Right forelimb (tissue), 1 donor: Measurements from ENCODE around the gene MGLL.
A peak's percentile ranks its signal among the peaks of the same experiment; 100 is the strongest.

ENCODE experiments used
- DNase-seq: peaks from one replicate; pipeline ENCODE4 v3.0.0-alpha.2; 2018

MGLL gene

DNA sequence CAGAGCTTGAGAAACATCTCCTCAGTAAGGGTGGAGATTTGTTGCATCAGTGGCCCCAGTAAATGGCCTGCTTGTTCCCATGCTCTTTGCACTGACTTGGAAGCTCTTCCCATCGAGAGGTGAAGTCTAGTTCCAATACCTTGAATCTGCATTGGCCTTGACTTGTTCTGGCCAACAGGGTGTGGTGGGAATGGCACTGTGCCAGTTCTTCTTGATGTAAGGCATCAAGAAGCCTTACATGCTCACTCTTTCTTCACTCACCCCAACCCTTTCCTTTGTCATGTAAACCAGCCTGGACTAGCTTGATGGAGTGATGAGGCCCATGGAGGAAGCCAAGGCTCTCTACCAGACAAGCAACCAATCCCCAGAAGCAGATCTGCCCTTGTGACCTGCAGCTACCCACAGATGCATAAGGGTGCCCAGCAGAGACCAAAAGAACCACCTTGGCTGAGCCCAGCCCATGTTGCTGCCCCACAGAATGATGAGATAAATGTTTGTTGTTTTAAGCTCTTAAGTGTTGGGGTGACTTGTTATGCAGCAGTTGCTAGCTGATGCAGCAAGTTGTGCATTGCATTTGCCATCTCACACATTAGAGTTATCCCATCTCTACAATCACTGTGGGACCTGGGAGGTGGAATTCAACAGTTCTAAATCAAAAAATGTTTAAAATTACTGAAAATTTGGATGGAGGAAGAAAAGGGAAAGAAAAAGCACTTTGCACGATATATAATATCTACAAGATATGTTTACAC lies 11.1 kb upstream of the MGLL start:
- no peak for DNase-seq

DNA sequence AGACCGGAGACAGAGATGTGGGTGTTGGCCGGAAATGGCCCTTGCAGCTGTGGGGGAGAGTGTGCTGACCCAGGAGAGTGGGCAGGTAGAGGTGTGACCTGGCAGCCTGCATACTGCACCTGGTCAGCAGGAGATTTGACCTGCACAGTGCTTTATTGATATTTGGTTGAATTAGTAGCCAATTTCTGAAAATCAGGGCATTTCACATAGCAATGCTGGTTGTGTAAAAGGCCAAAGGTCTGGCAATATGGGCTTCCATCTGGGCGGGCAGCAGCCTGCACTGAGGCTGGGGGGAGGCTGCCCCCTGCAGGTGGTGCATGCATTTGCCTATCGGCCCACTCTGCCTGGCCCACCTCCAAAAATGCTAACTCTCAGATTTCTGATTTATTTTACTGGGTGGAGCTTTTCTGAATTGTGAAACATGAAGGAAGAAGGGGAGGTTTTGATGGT lies 9.4 kb upstream of the MGLL start:
- DNase-seq: no peak

DNA sequence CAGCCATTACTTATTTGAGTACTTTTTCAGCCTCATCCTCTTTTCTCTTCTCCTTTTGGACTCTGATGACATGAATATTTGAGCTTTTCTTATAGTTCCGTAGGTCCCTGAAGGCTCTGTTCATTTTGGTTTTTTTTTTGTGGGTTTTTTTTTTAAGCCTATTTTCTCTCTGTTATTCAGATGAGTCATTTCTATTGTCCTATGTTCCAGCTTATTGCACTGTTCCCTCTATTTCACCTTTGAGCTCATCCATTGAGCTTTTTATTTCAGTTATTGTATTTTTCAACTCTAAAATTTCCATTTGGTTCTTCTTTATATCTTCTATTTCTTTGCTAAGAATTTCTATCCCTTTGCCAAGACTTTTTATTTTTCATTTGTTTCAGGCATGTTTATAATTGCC lies 7.2 kb upstream of the MGLL start:
- no peak for DNase-seq

DNA sequence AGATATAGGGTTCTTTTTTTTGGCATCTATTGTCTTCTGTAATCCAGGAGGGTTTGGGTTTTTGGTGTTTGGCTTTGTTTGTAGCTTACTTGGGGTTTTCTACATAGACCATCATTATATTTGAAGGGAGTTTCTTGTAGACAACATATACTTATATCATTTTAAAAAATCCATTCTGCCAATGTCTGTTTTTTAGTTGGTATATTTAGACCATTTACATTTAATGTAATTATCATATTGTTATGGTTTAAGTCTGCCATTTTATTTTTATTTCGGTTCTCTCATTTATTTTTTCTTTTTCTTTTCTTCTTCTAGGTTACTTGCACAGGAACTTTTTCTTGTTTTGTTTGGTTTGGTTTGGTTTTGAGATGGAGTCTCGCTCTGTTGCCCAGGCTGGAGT lies 5.5 kb upstream of the MGLL start:
- no peak for DNase-seq

DNA sequence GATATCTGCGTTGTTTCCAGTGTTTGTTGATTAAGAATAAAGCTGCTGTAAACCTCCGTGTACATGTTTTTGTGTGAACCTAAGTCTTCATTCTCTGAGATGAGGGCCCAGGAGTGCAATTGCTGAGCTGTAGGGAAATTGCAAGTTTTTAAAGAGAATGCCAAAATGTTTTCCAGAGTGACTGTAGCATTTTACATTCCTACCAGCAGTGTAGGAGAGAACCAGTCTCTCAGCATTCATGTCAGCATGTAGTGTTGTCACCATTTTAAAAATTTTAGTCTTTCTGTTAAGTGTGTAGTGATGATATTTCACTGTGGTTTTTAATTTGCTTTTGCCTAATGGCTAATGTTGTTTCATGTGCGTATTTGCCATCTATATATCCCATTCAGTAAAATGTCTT lies 3.4 kb upstream of the MGLL start:
- DNase-seq: no peak

DNA sequence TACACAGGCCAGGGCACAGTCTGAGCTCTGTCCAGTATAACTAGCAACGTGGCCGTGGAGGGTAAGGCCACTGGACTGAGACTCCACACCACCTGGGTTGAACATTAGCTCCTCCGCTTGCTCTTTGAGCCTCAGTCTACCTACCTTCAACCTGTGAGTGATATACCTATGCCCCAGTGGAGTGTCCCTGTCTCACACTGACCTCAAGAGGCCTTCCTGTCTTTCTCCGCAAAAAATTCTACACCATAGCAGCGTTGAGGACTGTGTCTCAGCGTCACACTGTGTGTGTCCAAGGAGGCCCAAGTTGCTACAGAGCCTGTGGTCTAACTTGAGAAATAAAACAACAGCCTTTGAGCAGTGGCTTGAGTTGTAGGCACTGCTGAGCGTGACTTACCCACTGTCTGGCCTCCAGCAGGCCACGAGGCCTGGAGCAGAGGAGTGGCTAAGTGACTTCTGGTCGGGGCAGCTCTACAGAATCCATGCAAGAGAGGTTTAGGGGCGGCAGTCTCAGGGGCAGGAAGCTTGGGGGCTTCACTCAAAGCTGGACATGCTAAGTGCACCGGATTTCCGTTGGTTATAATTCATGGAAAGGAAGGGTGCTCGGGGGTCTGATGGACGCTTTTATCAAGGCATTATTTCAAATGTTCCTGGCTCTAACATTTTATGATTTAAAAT lies 2.0 kb upstream of the MGLL start:
- DNase-seq: no peak

DNA sequence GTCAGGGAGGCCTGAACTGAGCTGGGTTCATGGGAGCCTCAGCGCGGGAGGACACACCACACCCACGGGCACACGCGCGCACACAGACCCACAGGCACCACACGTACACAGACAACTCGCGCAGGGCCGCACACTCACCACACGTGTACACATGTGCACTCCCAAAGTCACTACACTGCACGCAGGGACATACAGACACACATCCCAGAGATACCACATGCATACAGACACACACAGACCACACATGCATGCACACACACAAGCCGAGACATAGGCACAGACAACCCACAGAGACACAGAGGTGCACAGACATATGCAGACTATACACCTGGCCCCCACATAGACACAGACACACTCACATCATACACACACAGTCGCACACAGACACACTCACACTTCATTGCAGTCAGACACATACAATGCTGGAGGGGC lies 1.1 kb upstream of the MGLL start:
- DNase-seq: peak; percentile 67

DNA sequence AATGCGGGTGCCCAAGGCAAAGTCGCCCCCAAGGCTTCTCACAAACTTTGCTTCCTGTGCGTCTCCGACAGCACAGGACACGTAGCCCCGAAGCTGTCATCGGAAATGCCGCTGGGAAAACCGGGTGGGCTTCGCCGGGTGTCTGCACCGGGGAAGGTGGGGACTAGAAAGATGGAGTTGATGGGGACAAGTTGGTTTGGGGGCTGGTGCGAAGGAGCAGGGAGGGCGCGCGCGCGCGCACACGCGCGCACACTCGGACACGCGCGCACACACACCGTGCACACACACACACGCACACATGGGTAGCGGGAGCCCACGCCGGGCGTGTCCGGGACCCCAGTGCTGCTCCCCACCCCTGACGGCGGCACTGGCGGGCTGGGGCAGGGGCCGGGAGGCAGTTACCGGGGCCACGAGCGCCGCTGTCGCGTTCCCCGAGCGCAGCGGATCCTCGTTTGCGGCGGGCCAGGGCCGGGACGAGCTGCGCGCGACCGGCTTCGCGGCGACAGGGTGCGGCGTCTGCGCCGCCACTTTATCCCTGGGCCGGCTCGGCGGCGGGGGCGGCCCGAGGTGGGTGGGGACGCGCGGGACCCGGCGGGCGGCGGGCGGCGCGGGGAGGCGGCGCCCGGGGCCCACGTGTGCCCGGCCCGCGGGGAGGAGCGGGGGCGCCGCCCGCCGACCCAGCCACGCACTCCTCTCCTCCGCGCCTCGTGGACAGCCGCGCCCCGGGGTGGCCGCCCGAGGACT lies 539 bp upstream of the MGLL start:
- DNase-seq: peak; percentile 78

DNA sequence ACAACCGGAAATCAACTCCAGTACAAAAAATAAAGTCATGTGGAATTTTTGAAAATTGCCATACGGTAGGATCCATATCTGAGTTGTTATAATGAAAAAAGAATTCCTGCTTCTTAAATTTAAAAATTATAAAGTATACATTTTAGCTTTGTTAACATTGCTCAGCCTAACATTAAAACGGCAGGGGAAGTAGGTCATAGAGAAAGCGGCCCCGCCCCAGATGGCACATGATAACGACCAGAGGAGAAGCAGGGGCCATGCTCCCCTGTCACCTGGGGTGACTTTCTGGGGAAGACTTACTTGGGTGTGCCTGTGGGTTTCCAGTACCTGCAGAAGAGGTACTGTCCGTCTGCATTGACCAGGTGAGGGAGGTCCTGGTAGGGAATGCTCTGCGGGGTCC lies 921 bp downstream of the MGLL start:
- no peak for DNase-seq

DNA sequence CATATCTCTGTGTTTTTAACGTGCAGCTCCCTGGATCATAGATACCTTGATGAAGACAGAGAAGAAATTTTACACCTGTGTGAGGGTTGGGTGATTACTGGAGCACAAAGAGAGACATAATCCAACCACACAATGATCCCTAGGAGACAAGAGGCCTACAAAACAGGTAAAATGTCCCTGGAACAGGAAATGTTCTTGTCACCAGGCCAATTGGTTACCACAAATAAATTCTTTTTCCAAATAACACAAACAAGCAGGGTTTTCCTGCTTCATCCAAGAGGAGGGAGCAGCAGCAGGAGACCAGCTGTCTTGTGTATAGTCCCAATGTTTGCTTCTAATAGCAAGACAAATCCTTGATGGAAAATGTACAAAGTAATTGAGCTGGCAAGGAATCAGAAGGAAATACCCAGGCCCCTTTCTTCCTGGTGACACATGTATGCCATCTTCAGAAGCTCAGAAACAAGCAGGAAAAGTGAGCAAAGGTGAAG lies 1.4 kb downstream of the MGLL start:
- no peak for DNase-seq

DNA sequence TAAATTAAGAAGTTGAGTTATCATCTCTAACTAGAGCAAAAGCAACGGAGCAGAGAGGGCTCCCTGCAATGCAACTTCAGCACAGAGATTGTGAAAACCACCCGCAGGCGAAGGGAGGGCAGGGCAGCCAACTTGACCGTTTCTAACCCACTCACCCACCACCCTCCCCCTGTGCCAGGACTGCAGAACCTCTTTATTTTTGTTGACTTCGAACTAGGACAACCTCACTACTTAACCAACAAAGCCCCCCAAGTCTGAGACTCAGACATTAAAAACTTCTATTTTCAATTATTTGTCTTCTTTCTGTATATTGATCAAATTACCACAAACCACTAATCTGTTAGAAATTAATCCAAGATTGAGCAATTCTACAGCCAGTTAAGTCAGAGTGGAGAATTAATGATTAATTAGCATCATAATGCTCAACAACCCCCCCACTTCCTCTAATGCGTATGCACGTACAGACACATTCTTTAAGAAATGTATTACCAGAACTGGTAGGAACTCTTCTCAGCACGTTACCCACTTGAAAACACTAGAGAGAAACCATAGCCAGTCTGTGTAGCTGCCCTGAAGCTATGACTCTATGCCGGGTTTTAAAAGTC lies 2.0 kb downstream of the MGLL start:
- DNase-seq: peak; percentile 42

DNA sequence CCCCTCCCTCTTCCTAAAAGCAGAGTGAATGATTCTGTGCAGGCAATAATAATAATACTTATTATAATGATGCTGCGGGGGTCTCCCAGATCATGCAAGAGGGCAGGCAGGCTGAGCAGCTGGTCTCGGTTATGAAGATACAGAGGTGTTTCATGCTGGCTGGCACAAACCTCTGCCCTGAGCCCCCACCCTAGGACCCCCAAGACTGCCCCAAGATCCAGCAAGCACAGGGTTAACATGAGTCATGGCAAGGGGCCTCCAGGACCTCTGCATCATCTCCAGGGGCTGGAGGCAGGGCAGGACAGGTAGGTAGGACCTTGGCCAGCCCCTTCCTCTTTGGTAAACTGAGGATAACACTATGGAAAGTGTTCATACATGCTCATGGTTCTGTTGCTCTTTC lies 2.7 kb downstream of the MGLL start:
- DNase-seq: no peak

DNA sequence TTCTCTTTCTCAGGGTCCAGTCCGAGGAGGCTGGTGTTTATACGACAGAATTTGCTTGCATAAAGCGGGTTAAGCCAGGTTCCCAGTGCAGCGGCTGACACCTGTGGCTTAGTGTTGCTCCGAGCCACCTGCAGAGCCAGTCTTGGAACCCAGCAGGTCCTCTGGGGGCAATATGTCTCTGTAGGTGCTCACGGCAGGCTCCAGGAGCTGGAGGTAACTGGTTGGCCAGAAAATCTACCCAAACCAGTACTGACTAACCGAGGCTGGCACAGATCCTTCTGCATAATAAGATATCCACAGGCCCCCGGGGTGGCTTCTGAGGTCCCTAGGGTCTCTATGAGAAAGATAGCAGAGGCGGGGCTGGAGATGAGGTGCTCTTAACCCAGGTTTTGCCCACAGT lies 3.2 kb downstream of the MGLL start:
- no peak for DNase-seq

DNA sequence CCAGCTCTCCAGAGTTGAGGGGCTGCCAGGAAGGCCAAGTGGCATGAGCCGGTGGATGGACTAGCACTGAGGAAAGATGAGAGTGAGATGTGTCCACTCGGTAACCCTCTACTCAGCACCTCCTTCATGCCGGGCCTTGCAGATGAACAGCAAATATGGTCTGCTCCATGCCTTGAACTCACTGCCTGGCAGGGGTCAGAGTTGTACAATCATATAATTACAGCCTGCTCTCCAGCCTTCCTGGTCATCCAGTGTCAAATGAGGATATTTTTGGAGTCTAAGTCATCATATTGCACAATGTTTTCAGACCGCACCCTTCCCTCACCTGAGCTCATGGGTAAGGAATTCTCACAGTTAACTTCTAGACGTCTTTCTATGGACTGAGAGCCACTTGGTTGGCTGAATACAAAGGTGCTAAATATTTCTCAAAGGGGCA lies 4.9 kb downstream of the MGLL start:
- no peak for DNase-seq

DNA sequence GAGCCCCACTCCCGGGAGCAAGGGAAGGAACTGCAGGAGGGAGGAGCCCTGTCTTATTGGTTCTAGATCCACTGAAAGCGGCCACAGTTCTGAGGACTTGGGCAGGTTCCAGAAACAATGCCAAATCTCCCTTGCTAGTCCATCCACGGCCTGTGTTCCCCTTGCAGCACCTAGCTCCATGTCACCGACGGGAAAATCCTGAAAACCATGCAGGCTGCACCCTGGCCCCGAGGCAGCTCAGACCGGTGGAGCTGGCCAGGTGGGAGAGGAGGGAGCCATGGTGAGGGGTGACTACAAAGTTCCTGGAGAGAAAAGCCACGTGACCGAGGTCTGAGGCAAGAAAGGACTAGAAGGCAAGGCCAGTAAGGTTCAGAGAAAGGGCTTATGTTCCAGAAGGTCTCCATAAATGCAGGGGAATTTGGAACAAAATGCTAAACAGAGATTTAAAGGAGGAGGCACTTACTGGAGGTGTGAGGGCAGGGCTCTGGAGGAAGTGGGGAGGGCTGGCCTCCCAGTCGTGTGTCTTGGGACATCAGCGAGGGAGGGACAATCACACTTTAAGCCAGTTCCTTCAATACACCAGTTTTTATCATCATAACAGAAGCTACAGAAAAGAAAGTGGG lies 5.4 kb downstream of the MGLL start:
- no peak for DNase-seq

DNA sequence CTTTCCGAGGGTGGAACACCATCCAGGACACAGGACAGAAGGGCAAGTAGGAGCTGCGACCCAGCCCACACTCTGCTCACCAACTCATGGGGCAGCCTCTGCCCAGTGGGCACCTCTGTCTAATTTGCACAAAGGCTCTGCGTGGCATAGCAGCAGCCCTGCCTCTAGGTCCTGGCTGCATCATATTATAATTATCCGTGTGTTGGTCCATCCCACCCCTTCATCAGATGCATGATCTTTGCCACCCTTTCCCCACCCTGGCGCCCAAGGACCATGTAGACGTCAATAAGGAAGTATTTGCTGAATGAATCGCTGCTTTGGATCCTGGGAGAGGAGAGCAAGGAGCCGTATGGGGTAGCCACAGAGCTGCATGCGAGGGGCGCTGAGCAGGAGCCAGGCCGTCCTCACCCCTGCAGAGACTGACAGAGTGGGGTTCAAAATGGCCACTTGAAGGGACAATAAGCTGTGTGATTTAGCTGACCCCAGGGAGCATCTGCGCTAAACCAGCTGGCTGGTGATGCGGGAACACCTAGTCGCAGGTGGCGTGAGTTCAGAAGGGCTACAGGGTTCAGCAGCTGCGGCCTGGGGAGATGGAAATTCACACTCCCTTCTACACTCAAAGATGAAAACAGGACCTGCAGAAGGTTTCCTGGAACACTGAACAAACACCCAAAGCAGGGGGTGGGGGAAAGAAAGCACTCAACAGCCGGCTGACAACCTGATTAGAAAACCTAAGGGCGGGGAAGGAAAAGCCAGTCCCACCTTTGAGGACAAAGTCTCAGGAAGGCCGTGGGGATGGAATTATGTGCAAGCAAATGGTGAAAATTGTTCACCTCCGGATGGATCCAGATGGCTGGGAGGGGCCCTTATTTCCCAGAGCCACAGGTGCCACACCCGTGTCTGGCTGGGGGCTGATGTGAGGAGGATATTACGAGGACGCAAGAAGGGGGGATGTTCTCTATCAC lies 6.4 kb downstream of the MGLL start:
- no peak for DNase-seq

DNA sequence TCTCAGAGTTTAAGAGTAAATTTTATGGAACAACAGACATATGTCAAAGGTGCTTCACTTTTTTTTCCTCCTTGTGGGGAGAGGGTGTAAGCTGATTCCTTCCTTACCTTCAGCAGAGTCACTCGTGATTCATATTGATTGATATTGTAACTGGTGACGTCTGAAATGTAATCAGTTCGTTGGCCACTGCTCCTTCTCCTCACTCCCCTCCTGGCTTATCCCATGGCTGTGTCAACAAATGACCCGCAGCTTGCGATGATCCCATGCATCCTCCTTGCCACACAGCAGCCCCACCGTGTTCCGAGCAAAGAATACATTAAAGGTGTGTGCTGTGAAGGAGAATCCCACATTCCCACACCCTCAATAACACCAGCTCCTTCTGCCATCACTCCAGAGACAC lies 7.3 kb downstream of the MGLL start:
- DNase-seq: no peak

DNA sequence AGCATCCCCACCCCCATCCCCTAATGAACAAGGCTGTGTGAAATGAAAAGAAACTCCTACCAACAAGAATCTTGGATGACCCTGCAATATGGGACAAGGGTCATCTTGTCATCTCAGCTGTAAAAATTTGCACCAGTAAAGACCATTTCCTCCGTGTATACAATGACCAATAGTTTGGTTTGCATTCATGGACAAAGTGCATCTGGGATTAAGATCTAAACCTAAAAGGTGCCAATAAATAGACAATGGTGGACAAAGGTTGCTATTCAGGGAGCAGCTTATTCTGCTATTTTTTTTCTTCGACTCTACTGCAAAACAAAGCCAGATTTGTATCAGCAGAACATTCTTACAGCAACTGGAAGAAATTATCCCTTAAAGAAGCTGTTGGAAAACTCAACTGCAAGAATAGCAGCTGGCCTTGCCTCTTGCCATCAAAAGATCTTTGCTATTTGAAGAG lies 8.0 kb downstream of the MGLL start:
- DNase-seq: no peak

DNA sequence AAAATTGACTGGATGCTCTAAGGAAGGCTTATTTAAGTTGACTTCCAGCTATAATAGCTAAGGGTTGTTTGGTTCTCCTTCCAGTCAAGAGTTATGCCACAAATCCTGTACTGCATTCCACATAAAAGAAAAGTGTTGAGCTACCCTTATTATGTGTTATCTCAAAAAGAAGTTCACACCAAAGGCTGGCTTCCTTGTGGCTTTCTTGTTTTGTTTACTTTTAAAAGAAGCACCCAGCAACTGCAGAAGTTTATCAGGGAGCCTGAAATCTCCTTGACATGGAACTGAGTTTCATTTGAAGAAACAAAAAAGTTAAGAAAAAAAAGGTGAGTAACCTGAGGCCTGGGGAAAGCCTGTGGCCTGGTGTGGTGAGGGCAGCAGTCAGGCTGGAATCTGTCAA lies 10.2 kb downstream of the MGLL start:
- DNase-seq: no peak

DNA sequence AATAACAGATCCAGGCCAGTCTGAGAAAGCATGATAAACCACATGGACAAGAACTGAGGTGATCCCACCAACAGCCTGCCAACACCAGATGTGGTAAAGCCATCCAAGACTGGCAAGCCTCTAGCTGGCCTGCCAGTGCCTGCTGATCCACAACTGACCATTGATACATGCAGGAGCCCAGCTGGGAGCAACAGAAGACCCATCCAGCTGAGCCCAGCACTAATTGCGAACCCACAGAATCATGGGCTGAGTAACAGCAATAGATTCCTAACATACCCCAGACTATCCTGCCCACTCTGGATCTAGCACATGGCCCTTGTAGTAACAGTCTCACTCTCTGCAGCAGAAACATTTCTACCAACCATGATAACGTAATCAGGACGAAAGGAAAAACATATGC lies 10.6 kb downstream of the MGLL start:
- no peak for DNase-seq

DNA sequence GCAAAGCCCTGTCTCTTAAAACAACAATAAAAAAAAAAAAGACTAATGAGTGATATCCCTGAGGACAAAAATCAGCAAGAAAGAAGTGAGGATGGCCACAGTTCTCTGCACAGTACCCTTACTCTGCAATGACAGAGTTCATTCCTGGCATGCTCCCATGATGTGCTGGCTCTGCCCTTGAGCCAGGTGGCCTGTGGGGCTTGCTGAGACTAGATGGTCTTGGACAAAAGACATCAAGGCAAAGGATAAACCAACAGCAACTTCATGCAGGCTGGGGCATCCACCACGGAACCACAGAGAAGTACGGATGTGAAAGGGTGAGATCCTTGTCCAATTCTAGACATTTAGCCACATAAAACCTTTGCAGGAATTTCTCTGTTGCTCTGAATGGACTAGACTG lies 12.7 kb downstream of the MGLL start:
- DNase-seq: no peak

DNA sequence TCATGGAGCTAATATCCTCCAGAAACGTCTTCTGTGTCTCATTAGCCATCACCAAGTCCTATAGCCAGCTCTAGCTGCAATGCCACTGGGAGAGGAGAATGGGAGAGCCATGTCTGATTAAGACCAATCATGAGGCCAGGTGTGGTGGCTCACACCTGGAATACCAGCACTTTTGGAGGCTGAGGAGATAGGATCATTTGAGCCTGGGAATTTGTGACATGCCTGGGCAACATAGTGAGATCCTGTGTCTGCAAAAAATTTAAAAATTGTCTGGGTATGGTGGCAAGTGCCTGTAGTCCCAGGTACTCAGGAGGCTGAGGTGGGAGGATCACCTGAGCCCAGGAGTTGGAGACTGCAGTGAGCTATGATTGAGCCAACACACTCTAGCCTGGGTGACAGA lies 13.1 kb downstream of the MGLL start:
- DNase-seq: no peak
